ENCODE data around the gene NOG. TPM values are rescaled to one million over a fixed set of nuclear protein-coding genes. Genes with fewer than 3 reads are reported as not detected.

The NOG gene
- total RNA-seq, 2 experiments from 2014 or later: 23.5 to 25.8 TPM

DNA sequence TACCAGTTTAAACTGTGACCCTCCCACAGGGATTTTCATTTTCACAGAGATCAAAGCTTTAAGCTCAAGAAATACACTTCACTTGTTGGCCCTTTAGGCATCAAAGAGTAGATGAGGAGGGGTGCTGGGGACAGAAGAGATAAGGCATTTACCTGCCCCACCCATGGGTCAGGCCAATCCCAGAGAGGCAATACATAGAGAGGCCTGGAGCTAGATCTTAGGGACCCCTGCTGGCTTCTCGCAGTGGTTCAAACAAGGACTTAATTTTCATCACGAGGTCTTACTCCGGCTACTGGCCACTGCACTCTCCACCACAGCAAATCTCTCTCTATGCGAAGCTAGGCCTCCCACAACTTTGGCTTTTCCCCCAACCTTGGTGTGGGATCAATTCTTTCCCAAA, 46.6 kb downstream of the NOG start:
- Mint-ChIP-seq H3K4me1 (ENCODE audit: low read depth) (peaks cover 7% of the 10 kb centered on the region), H3K4me3 (no peak overlapping the region), H3K27ac (no peak overlapping the region), H3K9me3 (no peaks in the 10 kb centered on the region), H3K36me3 (ENCODE audit: low read depth) (no peaks in the 10 kb centered on the region), H3K27me3 (no peaks in the 10 kb centered on the region)
- ChIA-PET POLR2A (interaction anchor here (0.8 kb wide), 1 partner anchor 38 kb away, joined by 3 read pairs; no protein-coding TSS in a partner anchor), CTCF (interaction anchor here (0.7 to 2.9 kb wide), 4 partner anchors 9 to 141 kb away, joined by 3 to 13 read pairs (median 4); no protein-coding TSS in a partner anchor)
- TF ChIP-seq, protein P1, sequence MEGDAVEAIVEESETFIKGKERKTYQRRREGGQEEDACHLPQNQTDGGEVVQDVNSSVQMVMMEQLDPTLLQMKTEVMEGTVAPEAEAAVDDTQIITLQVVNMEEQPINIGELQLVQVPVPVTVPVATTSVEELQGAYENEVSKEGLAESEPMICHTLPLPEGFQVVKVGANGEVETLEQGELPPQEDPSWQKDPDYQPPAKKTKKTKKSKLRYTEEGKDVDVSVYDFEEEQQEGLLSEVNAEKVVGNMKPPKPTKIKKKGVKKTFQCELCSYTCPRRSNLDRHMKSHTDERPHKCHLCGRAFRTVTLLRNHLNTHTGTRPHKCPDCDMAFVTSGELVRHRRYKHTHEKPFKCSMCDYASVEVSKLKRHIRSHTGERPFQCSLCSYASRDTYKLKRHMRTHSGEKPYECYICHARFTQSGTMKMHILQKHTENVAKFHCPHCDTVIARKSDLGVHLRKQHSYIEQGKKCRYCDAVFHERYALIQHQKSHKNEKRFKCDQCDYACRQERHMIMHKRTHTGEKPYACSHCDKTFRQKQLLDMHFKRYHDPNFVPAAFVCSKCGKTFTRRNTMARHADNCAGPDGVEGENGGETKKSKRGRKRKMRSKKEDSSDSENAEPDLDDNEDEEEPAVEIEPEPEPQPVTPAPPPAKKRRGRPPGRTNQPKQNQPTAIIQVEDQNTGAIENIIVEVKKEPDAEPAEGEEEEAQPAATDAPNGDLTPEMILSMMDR (IDR thresholded peaks at IDR 0.05): no peak
- no peak for ATAC-seq
- no peak for DNase-seq
- intact Hi-C loops (cut with micrococcal nuclease): no loop called here

DNA sequence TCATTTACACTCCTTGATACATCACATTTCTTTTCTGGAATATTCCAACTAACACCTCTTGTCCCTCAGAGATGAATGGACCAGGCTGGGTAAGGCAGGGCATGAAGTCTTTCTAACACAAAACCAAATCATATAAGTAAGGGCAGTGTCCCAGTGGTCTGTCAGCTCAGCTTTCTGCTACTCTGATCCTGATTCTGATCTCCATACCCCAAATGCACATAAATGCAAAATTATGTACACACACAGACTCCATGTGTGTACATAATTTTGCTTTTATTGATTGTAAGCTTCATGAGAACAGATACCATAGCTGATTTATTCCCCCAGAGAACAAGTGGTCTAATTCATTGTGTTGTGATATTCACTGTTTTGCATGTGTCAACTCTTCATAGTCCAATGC, 47.9 kb downstream of the NOG start:
- Mint-ChIP-seq H3K4me3 (no peak overlapping the region), H3K4me1 (ENCODE audit: low read depth) (peaks cover 7% of the 10 kb centered on the region), H3K36me3 (ENCODE audit: low read depth) (no peaks in the 10 kb centered on the region), H3K9me3 (no peaks in the 10 kb centered on the region), H3K27me3 (peaks cover 3% of the 10 kb centered on the region), H3K27ac (no peak overlapping the region)
- ATAC-seq (no peak), DNase-seq (no peak)
- CTCF ChIA-PET: interaction anchor here (1.1 to 2.9 kb wide), 2 partner anchors 39 to 75 kb away, joined by 3 to 13 read pairs; no protein-coding TSS in a partner anchor
- TF ChIP-seq, protein P1 (IDR thresholded peaks at IDR 0.05): no peak
- POLR2A ChIA-PET: interaction anchor here (1.0 kb wide), 1 partner anchor 20 kb away, joined by 3 read pairs; no protein-coding TSS in a partner anchor
- intact Hi-C loops (cut with micrococcal nuclease): no loop called here

- intact Hi-C loops (cut with micrococcal nuclease): no loop called here
- H3K4me1 Mint-ChIP-seq (ENCODE audit: low read depth): peaks cover 7% of the 10 kb centered on the region
- ChIA-PET CTCF (interaction anchor here (1.1 to 2.9 kb wide), 2 partner anchors 39 to 74 kb away, joined by 3 to 13 read pairs; no protein-coding TSS in a partner anchor), POLR2A (interaction anchor here (1.0 kb wide), 1 partner anchor 19 kb away, joined by 3 read pairs; no protein-coding TSS in a partner anchor)
- no peak overlapping the region for H3K27ac Mint-ChIP-seq
- H3K27me3 Mint-ChIP-seq: peaks cover 3% of the 10 kb centered on the region
- TF ChIP-seq, protein P1 (IDR thresholded peaks at IDR 0.05): no peak
- H3K36me3 Mint-ChIP-seq (ENCODE audit: low read depth): no peaks in the 10 kb centered on the region
- no peak overlapping the region for H3K4me3 Mint-ChIP-seq
- H3K9me3 Mint-ChIP-seq: no peaks in the 10 kb centered on the region
- DNase-seq: no peak
- ATAC-seq: no peak
These were observed 48.4 kb downstream of the NOG start for GRCh38 chr17:56641894-56642293.

GRCh38 chr17:56642424-56642823, 48.9 kb downstream of the NOG start:
- Mint-ChIP-seq H3K4me1 (ENCODE audit: low read depth) (peaks cover 7% of the 10 kb centered on the region), H3K36me3 (ENCODE audit: low read depth) (no peaks in the 10 kb centered on the region), H3K27ac (no peak overlapping the region), H3K9me3 (no peaks in the 10 kb centered on the region), H3K4me3 (no peak overlapping the region), H3K27me3 (peaks cover 3% of the 10 kb centered on the region)
- TF ChIP-seq, protein P1 (IDR thresholded peaks at IDR 0.05): no peak
- ATAC-seq: no peak
- no peak for DNase-seq
- CTCF ChIA-PET: interaction anchor here (2.9 kb wide), 1 partner anchor 74 kb away, joined by 13 read pairs; no protein-coding TSS in a partner anchor
- intact Hi-C loops (cut with micrococcal nuclease): no loop called here
- POLR2A ChIA-PET: interaction anchor here (1.0 kb wide), 1 partner anchor 19 kb away, joined by 3 read pairs; no protein-coding TSS in a partner anchor

Other genes starting within 250 kb of the NOG start
- 1 to 10 TPM; 2.3 TPM for gene C17orf67, start 240.2 kb downstream of the NOG start, total RNA-seq
- gene DGKE, start 240.5 kb downstream of the NOG start, total RNA-seq: 10 to 100 TPM; 25.1 to 29.0 TPM

Measured in activated CD8-positive, alpha-beta T cell treated with anti-CD3 and anti-CD28 coated beads for 36 hours (primary cell).